Stimulated activated CD8-positive, alpha-beta memory T cell treated with anti-CD3 and anti-CD28 coated beads, Interleukin-4, amount 100 ng/mL, for 48 hours (primary cell): ENCODE measurements around the gene ADGRF1.

Experiments
- DNase-seq: peaks from one replicate; pipeline ENCODE4 v3.0.0-alpha.2; 2020

The ADGRF1 gene

GRCh38 chr6:46973029-46973428 lies 69.1 kb downstream of the ADGRF1 start:
- no peak for DNase-seq

GRCh38 chr6:46972531-46972930 lies 69.6 kb downstream of the ADGRF1 start:
- DNase-seq: no peak

- no peak for DNase-seq
These were observed 72.9 kb downstream of the ADGRF1 start for GRCh38 chr6:46969206-46969605.

GRCh38 chr6:46967826-46968349 lies 74.2 kb downstream of the ADGRF1 start:
- DNase-seq: no peak

DNA sequence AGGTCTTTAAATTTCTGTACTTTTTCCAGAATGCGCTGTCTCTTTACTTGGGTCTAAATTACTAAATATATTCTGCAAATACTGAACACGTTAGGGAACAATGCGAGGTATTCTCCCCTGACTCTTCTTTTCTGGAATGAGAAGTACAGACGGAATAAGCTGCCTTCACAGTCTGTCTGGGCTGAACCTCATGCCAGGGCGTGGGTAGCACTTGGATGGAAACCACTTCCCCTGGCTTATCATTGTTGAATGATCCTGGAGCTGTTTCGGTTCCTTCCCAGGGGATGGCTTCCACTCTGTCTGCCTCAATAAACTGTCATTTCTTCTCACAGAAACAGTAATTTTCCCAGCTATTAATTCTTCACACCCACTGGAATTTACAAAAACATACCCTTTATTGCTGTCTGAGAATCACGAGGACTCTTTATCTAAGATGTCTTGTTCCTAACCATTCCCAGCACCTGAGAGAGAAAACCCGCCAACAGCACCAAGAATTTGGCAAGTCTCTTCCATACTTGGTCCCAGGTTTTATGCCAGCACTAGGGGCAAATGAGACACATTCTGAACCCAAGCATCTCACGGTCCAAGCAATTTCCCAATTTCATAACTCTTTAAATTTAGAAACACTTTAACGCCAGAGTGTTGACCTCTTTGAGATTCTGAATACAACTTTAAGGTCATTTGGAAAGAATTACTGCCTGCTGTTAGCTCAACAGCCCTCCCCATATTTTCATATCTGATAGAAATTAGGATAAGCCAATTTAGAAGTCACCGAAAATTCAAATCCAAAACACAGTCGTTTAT lies 77.2 kb downstream of the ADGRF1 start:
- no peak for DNase-seq

DNA sequence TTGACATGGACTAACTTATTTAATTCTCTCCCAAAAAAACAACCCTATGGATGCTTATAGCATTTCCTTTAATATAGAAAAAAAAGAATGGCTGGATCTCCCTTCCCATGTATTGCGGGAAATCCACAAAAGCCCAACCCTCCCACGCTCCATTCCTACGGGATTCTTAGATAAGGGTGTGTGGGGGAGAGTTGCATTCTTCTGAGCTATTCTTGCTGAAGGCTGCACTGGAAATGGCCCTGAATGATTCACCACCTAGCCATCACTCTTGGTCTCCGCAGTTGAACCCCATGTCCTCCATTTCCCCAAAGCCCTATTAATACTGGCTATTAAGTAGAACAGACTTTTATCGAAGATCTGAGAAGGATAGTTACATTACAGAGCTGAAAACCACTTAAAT lies 78.5 kb downstream of the ADGRF1 start:
- DNase-seq: no peak

DNA sequence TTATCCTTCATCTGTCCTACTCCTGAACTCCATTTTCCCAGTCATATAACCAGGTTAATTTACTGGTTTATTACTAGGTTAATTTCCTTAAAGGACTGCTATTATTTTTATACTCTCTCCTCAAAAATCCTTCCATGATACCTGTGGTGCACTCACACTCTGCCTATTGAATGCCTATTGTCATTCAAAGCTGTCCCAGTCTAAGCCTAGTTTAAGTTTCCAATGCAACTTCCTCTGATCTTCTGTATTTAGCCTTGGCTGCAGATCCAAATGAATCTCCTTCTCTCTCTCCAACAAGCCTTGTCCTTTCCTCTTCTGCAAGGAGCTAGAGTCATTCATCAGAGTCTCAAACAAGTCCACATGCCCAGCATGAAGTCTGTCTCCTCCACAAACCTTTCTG lies 79.1 kb downstream of the ADGRF1 start:
- DNase-seq: no peak

- DNase-seq: no peak
These were observed 80.4 kb downstream of the ADGRF1 start for GRCh38 chr6:46961711-46962110.

- no peak for DNase-seq
These were observed 80.9 kb downstream of the ADGRF1 start for GRCh38 chr6:46961232-46961631.

DNA sequence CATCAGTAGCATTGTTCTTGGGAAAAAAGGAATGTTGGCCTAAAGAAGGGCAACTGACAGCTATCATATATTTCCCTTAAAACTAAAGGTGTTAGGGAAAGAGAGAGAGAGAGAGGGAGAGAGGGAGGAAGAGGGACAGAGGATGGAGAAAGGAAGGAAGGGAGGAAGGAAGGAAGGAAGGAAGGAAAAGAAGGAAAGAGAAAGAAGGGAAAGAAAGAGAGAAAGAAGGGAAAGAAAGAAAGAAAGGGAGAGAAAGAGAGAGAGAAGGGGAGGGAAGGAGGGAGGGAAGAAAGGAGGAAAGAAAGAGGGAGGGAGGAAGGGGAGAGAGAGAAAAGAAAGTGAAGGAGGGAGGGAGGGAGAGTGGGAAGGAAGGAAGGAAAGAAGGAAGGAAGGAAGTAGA lies 82.7 kb downstream of the ADGRF1 start:
- DNase-seq: no peak

DNA sequence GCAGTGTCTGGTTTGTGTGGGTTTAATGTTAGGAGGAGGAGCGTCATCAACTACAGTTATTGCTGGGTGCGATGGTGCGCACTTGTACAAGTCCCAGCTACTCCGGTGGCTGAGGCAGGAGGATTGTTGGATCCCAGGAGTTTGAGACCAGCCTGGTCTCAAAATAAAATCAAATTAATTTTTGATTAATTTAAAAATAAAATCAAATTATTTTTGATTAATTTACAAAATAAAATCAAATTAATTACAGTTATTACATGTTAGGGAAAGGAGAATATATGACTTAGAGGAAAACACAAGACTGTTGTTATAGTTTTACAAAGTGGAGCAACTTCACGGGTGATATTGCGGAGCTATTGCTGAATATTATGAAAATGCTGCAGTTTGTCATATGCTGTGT lies 85.7 kb downstream of the ADGRF1 start:
- DNase-seq: no peak

DNA sequence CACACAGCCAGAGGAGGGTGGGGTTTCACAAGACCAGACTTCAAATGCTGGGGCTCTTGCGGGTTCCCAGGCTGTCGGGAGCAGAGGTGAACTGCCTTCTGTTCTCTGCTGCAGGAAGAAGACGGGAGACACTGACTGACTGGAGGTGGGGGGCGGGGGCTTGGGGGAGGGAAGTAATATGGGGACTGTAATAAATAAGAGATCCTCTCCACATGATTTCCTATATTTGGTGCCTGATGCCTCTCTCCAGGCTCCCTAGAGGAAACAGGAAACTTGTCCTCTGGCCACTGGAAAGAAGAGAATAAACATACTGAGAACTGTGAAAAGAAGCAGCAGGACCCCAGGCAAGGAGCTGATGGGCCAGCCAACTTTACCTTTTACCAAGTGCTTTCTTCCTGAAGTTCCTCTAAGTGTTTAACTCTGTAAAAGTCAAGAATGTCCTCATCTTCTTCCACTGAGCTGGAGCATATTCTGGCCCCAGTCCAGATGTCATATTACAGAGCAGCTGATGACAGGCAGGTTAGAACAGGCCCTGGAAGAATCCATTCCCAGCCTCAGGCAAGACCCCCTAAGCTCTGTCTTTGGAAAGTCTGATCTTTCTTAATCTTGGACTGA lies 87.2 kb downstream of the ADGRF1 start:
- no peak for DNase-seq

DNA sequence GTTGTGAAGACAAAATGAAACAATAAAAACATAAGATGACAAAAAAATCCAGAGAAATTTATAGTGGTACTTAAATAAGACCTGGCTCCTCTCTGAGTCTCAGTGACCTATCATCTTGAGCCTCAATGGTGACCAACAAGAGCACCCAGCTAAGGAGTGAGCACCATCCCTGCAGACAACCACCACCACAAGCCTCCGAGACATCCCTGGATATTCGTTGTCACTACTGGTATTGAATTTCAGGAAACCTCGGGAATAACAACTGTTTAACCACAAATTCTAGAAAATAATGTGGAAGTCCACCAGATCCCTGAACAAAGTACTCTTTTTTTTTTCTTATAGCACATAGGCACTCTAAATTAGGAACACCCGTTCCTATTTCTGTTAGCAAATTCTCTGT lies 88.2 kb downstream of the ADGRF1 start:
- DNase-seq: no peak

GRCh38 chr6:46949632-46950280 lies 92.4 kb downstream of the ADGRF1 start:
- no peak for DNase-seq

DNA sequence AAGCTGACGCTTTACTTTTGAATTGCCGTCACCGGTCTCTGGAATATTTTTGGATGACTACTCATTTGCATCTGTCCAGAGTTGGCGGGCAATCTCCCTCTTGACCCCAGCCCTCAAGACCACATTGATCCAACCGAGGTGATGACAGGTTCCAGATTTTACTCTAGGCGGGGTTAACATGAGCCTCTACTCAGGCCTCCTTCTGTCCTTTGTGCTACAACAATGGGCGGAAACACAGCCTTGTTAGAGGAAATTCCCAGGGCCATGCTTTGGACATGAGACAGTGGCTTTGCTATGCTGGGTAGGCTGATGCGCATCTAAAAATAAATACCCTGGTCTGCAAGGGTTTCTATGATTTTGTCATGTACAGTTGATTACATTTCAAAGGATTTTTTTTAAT lies 93.4 kb downstream of the ADGRF1 start:
- DNase-seq: no peak
